Lower leg skin (tissue), 3 donors: ENCODE measurements around the gene DNA2.

ENCODE experiments used
- POLR2A ChIP-seq, 2 donors: fragments of 450-650 bp; IDR thresholded peaks; one replicate each; pipeline ENCODE4 v1.6.1; 2016 to 2017; ENCODE audit warnings: antibody characterized with exemption in 2 of 2, mild to moderate bottlenecking in 1 of 2, moderate library complexity in 1 of 2
- TF ChIP-seq, protein P1 (sequence below), 3 donors: fragments of 450-650 bp; IDR thresholded peaks; one replicate each; pipeline ENCODE4 v1.5.1; 2016; ENCODE audit warnings: antibody characterized with exemption in 3 of 3, mild to moderate bottlenecking in 3 of 3, moderate library complexity in 2 of 3

DNA sequence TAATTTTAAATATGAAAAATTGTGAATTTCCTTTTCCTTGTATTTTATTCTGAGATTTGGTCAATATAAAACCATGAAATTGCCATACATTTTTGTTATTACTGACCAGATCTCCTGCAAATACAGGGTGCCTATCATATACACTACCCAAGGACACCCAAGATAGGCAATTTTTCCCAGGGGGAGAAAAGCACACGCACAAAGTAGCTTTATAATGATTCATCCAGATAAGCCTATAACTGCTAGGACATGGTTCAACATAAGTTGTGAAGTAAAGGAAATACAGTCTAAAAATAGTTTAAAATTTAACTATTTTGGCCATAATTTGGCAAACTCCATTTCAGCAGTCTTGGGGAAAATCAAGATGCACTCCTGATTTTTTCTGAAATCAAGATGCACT lies 69.5 kb downstream of the DNA2 start:
- no peak for TF ChIP-seq POLR2A (IDR thresholded peaks at IDR 0.05)
- TF ChIP-seq, protein P1, sequence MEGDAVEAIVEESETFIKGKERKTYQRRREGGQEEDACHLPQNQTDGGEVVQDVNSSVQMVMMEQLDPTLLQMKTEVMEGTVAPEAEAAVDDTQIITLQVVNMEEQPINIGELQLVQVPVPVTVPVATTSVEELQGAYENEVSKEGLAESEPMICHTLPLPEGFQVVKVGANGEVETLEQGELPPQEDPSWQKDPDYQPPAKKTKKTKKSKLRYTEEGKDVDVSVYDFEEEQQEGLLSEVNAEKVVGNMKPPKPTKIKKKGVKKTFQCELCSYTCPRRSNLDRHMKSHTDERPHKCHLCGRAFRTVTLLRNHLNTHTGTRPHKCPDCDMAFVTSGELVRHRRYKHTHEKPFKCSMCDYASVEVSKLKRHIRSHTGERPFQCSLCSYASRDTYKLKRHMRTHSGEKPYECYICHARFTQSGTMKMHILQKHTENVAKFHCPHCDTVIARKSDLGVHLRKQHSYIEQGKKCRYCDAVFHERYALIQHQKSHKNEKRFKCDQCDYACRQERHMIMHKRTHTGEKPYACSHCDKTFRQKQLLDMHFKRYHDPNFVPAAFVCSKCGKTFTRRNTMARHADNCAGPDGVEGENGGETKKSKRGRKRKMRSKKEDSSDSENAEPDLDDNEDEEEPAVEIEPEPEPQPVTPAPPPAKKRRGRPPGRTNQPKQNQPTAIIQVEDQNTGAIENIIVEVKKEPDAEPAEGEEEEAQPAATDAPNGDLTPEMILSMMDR (IDR thresholded peaks at IDR 0.05), result no peak
